CD8-positive, alpha-beta memory T cell (primary cell): ENCODE data around the gene TRNT1. TPM values are rescaled to one million over a fixed set of nuclear protein-coding genes. Genes with fewer than 3 reads are reported as not detected.

Source experiments
- CTCF ChIA-PET: fragments of 350-600 bp; sonication (Branson Sonifier 250); formaldehyde crosslinking; loops from one replicate; lab custom pipeline; 2021; ENCODE audit warnings: antibody characterized with exemption; lab: Charles Lee
- POLR2A ChIA-PET: fragments of 350-600 bp; sonication (Branson Sonifier 250); formaldehyde crosslinking; loops from one replicate; lab custom pipeline; 2021; ENCODE audit warnings: antibody characterized with exemption; lab: Charles Lee
- DNase-seq, 5 donors: peaks; one replicate each; pipeline versions ENCODE4 v3.0.0 to v3.0.0-alpha.2; 2020 to 2022; ENCODE audit warnings: mixed read lengths in 1 of 5
- H3K27ac ChIP-seq: one replicate; pipeline ENCODE4 v1.7.0; 2013; ENCODE audit warnings: low read depth, mild to moderate bottlenecking, low read length, moderate library complexity
- H3K27me3 ChIP-seq: 2 replicates; pipeline ENCODE4 v1.7.0; 2013; ENCODE audit warnings: low read length, mild to moderate bottlenecking; ENCODE audit not compliant: insufficient read depth, poor library complexity, severe bottlenecking
- H3K36me3 ChIP-seq: 2 replicates; pipeline ENCODE4 v1.7.0; 2013; ENCODE audit warnings: mild to moderate bottlenecking, low read length, moderate library complexity; ENCODE audit not compliant: insufficient read depth
- H3K4me1 ChIP-seq: 2 replicates; pipeline ENCODE4 v1.7.0; 2013; ENCODE audit warnings: mild to moderate bottlenecking, low read length, moderate library complexity; ENCODE audit not compliant: insufficient read depth
- H3K4me3 ChIP-seq: 2 replicates; pipeline ENCODE4 v1.7.0; 2013; ENCODE audit warnings: mild to moderate bottlenecking, low read length
- H3K9me3 ChIP-seq: 2 replicates; pipeline ENCODE4 v1.7.0; 2013; ENCODE audit warnings: mild to moderate bottlenecking, low read length
- H3K27ac Mint-ChIP-seq, 8 donors: one replicate each; pipeline ENCODE4 v1.8.0; 2020 to 2021; ENCODE audit warnings: mixed read lengths in 8 of 8, mild to moderate bottlenecking in 6 of 8, inconsistent platforms in 3 of 8, moderate library complexity in 3 of 8
- H3K27me3 Mint-ChIP-seq, 2 donors: one replicate each; pipeline ENCODE4 v1.8.0; 2020 to 2021; ENCODE audit warnings: mixed read lengths in 2 of 2, mild to moderate bottlenecking in 1 of 2, moderate library complexity in 1 of 2
- H3K36me3 Mint-ChIP-seq, 3 donors: one replicate each; pipeline ENCODE4 v1.8.0; 2020 to 2021; ENCODE audit warnings: mixed read lengths in 3 of 3, inconsistent platforms in 1 of 3, mild to moderate bottlenecking in 1 of 3
- H3K4me1 Mint-ChIP-seq, 3 donors: one replicate each; pipeline ENCODE4 v1.8.0; 2020 to 2021; ENCODE audit warnings: mixed read lengths in 3 of 3, inconsistent platforms in 1 of 3, mild to moderate bottlenecking in 1 of 3
- H3K4me3 Mint-ChIP-seq, 7 donors: one replicate each; pipeline ENCODE4 v1.8.0; 2020 to 2021; ENCODE audit warnings: mixed read lengths in 7 of 7, mild to moderate bottlenecking in 6 of 7, moderate library complexity in 4 of 7, inconsistent platforms in 2 of 7
- H3K9me3 Mint-ChIP-seq, 5 donors: one replicate each; pipeline ENCODE4 v1.8.0; 2020 to 2022; ENCODE audit warnings: mixed read lengths in 5 of 5, mild to moderate bottlenecking in 3 of 5, moderate library complexity in 2 of 5, inconsistent platforms in 1 of 5
- polyA plus RNA-seq: library from polyadenylated mRNA; unstranded; fragments of 300-500 nt; fragmentation: Illumina TruSeq; gene quantifications from one replicate; pipeline ENCODE4 v1.2.3, GENCODE V29; 2021
- total RNA-seq, 2 experiments: library from RNA; stranded (reverse); gene quantifications; one replicate each; pipeline ENCODE4 v1.2.3, GENCODE V29; 2021

TRNT1 gene
- total and polyA plus RNA-seq, 3 experiments from 2014 or later = 20.4 to 60.2 (median 58.9) TPM

GRCh38 chr3:3184876-3185275, 58.1 kb downstream of the TRNT1 start:
- Mint-ChIP-seq H3K27me3 (peaks cover 0 to 10% of the 10 kb centered on the region in 2 donors), H3K4me1 (peaks cover 8 to 14% (median 14%) of the 10 kb centered on the region in 3 donors), H3K4me3 (no peak overlapping the region), H3K27ac (no peak overlapping the region), H3K36me3 (peaks cover 0 to 21% (median 6%) of the 10 kb centered on the region in 3 donors), H3K9me3 (peaks cover 9 to 17% (median 13%) of the 10 kb centered on the region in 5 donors)
- no peak overlapping the region for H3K27ac ChIP-seq
- no peaks in the 10 kb centered on the region for H3K36me3 ChIP-seq
- no peak overlapping the region for H3K4me3 ChIP-seq
- peaks cover 11% of the 10 kb centered on the region for H3K4me1 ChIP-seq
- CTCF ChIA-PET = no interaction called here
- DNase-seq = no peak
- POLR2A ChIA-PET = no interaction called here
- no peaks in the 10 kb centered on the region for H3K27me3 ChIP-seq
- peaks cover 7% of the 10 kb centered on the region for H3K9me3 ChIP-seq

GRCh38 chr3:3189102-3189727, 62.5 kb downstream of the TRNT1 start:
- Histone ChIP-seq H3K4me3 (no peak overlapping the region), H3K27me3 (no peaks in the 10 kb centered on the region), H3K4me1 (peaks cover 37% of the 10 kb centered on the region), H3K36me3 (no peaks in the 10 kb centered on the region), H3K27ac (no peak overlapping the region), H3K9me3 (peaks cover 7% of the 10 kb centered on the region)
- H3K27ac Mint-ChIP-seq = peak overlapping the region in 6 of 8 donors; percentile 8 to 81 (median 60)
- peaks cover 0 to 6% of the 10 kb centered on the region in 2 donors for H3K27me3 Mint-ChIP-seq
- POLR2A ChIA-PET = no interaction called here
- peak overlapping the region in 1 of 7 donors; percentile 6 for H3K4me3 Mint-ChIP-seq
- peaks cover 9 to 17% (median 13%) of the 10 kb centered on the region in 5 donors for H3K9me3 Mint-ChIP-seq
- peaks cover 36 to 48% (median 42%) of the 10 kb centered on the region in 3 donors for H3K4me1 Mint-ChIP-seq
- peaks cover 0 to 21% (median 4%) of the 10 kb centered on the region in 3 donors for H3K36me3 Mint-ChIP-seq
- CTCF ChIA-PET = interaction anchor here (1.0 to 1.9 kb wide), 4 partner anchors 8 to 12 kb away, joined by 3 to 5 read pairs (median 4); partner anchors contain the start of gene CRBN
- DNase-seq = no peak

GRCh38 chr3:3189961-3190360, 63.2 kb downstream of the TRNT1 start:
- Mint-ChIP-seq H3K27me3 (peaks cover 0 to 6% of the 10 kb centered on the region in 2 donors), H3K4me3 (peak overlapping the region in 1 of 7 donors; percentile 15), H3K27ac (peak overlapping the region in 7 of 8 donors; percentile 1 to 81 (median 48)), H3K36me3 (peaks cover 0 to 21% (median 4%) of the 10 kb centered on the region in 3 donors), H3K4me1 (peaks cover 36 to 50% (median 42%) of the 10 kb centered on the region in 3 donors), H3K9me3 (peaks cover 9 to 17% (median 13%) of the 10 kb centered on the region in 5 donors)
- ChIA-PET CTCF (interaction anchor here (1.0 to 1.9 kb wide), 3 partner anchors 8 to 12 kb away, joined by 3 to 4 read pairs (median 3); partner anchors contain the start of gene CRBN), POLR2A (no interaction called here)
- Histone ChIP-seq H3K27ac (no peak overlapping the region), H3K9me3 (peaks cover 7% of the 10 kb centered on the region), H3K4me1 (peaks cover 37% of the 10 kb centered on the region), H3K27me3 (no peaks in the 10 kb centered on the region), H3K4me3 (no peak overlapping the region), H3K36me3 (no peaks in the 10 kb centered on the region)
- no peak for DNase-seq

- Mint-ChIP-seq H3K4me1 (peaks cover 38 to 53% (median 42%) of the 10 kb centered on the region in 3 donors), H3K4me3 (peak overlapping the region; percentile 42 to 80 (median 72)), H3K36me3 (peaks cover 0 to 8% (median 1%) of the 10 kb centered on the region in 3 donors), H3K27me3 (no peaks in the 10 kb centered on the region), H3K9me3 (peaks cover 0 to 5% (median 2%) of the 10 kb centered on the region in 5 donors), H3K27ac (peak overlapping the region; percentile 79 to 97 (median 90))
- peaks cover 1% of the 10 kb centered on the region for H3K9me3 ChIP-seq
- H3K4me3 ChIP-seq = peak overlapping the region; percentile 17
- H3K27me3 ChIP-seq = no peaks in the 10 kb centered on the region
- no peak overlapping the region for H3K27ac ChIP-seq
- peak in 2 of 5 donors; percentile 30 to 40 for DNase-seq
- H3K4me1 ChIP-seq = peaks cover 37% of the 10 kb centered on the region
- POLR2A ChIA-PET = no interaction called here
- no peaks in the 10 kb centered on the region for H3K36me3 ChIP-seq
- CTCF ChIA-PET = interaction anchor here (0.8 to 2.5 kb wide), 3 partner anchors 9 to 19 kb away, joined by 3 to 10 read pairs (median 7); partner anchors contain the start of gene CRBN
Observed at GRCh38 chr3:3191675-3192285, 65.0 kb downstream of the TRNT1 start.

- H3K9me3 ChIP-seq = no peaks in the 10 kb centered on the region
- CTCF ChIA-PET = interaction anchor here (0.8 to 2.5 kb wide), 3 partner anchors 8 to 20 kb away, joined by 3 to 10 read pairs (median 7); partner anchors contain the start of gene CRBN
- H3K27me3 ChIP-seq = no peaks in the 10 kb centered on the region
- DNase-seq = no peak
- peak overlapping the region; percentile 17 for H3K4me3 ChIP-seq
- Mint-ChIP-seq H3K36me3 (peaks cover 0 to 6% (median 1%) of the 10 kb centered on the region in 3 donors), H3K9me3 (peaks cover 0 to 2% (median 1%) of the 10 kb centered on the region in 5 donors), H3K27me3 (no peaks in the 10 kb centered on the region), H3K4me3 (peak overlapping the region; percentile 42 to 80 (median 72)), H3K27ac (peak overlapping the region; percentile 79 to 97 (median 90)), H3K4me1 (peaks cover 38 to 53% (median 42%) of the 10 kb centered on the region in 3 donors)
- no peaks in the 10 kb centered on the region for H3K36me3 ChIP-seq
- POLR2A ChIA-PET = no interaction called here
- H3K27ac ChIP-seq = no peak overlapping the region
- peaks cover 37% of the 10 kb centered on the region for H3K4me1 ChIP-seq
Observed at GRCh38 chr3:3192286-3192675, 65.5 kb downstream of the TRNT1 start.

- H3K9me3 ChIP-seq = no peaks in the 10 kb centered on the region
- H3K9me3 Mint-ChIP-seq = peaks cover 0 to 2% (median 0%) of the 10 kb centered on the region in 5 donors
- no peaks in the 10 kb centered on the region for H3K36me3 Mint-ChIP-seq
- no peak overlapping the region for H3K4me3 ChIP-seq
- peaks cover 29% of the 10 kb centered on the region for H3K4me1 ChIP-seq
- ChIA-PET POLR2A (no interaction called here), CTCF (no interaction called here)
- H3K4me1 Mint-ChIP-seq = peaks cover 31 to 42% (median 32%) of the 10 kb centered on the region in 3 donors
- DNase-seq = no peak
- peak overlapping the region in 1 of 8 donors; percentile 2 for H3K27ac Mint-ChIP-seq
- H3K36me3 ChIP-seq = no peaks in the 10 kb centered on the region
- no peaks in the 10 kb centered on the region for H3K27me3 ChIP-seq
- H3K27ac ChIP-seq = no peak overlapping the region
- H3K27me3 Mint-ChIP-seq = no peaks in the 10 kb centered on the region
- H3K4me3 Mint-ChIP-seq = no peak overlapping the region
Observed at GRCh38 chr3:3194861-3195260, 68.1 kb downstream of the TRNT1 start.

GRCh38 chr3:3196148-3196861, 69.6 kb downstream of the TRNT1 start:
- Mint-ChIP-seq H3K4me3 (no peak overlapping the region), H3K27me3 (peaks cover 0 to under 1% of the 10 kb centered on the region in 2 donors), H3K36me3 (no peaks in the 10 kb centered on the region), H3K4me1 (peaks cover 26 to 38% (median 32%) of the 10 kb centered on the region in 3 donors), H3K27ac (no peak overlapping the region), H3K9me3 (no peaks in the 10 kb centered on the region)
- no peak for DNase-seq
- H3K4me1 ChIP-seq = peaks cover 24% of the 10 kb centered on the region
- no peak overlapping the region for H3K4me3 ChIP-seq
- H3K27me3 ChIP-seq = no peaks in the 10 kb centered on the region
- ChIA-PET POLR2A (no interaction called here), CTCF (no interaction called here)
- no peaks in the 10 kb centered on the region for H3K9me3 ChIP-seq
- H3K36me3 ChIP-seq = no peaks in the 10 kb centered on the region
- no peak overlapping the region for H3K27ac ChIP-seq
